Prostate gland (tissue), 2 donors: Measurements from ENCODE around the gene MBLAC1. TPM values are rescaled to one million over a fixed set of nuclear protein-coding genes. Genes with fewer than 3 reads are reported as not detected.

ENCODE experiments used
- DNase-seq: peaks from one replicate; pipeline ENCODE4 v3.0.0-alpha.2; 2019; ENCODE audit warnings: low spot score
- H3K27ac ChIP-seq, 2 donors: fragments of 200-600 bp; sonication (generic); 2 replicates each; pipeline ENCODE4 v1.5.1; 2017 to 2019
- H3K27me3 ChIP-seq: fragments of 200-600 bp; sonication (generic); replicated peaks from 2 replicates; pipeline ENCODE4 v1.5.1; 2019; ENCODE audit not compliant: insufficient read depth
- H3K36me3 ChIP-seq, 2 donors: fragments of 200-600 bp; sonication (generic); 1 replicate in 1 of 2; 2 replicates in 1 of 2; pipeline versions ENCODE4 v1.5.1 to v1.8.1; 2017 to 2019
- H3K4me1 ChIP-seq: fragments of 200-600 bp; sonication (generic); replicated peaks from 2 replicates; pipeline ENCODE4 v1.5.1; 2019
- H3K4me3 ChIP-seq, 2 donors: fragments of 200-600 bp; sonication (generic); 2 replicates each; pipeline ENCODE4 v1.5.1; 2017 to 2019
- H3K9me3 ChIP-seq: fragments of 200-600 bp; sonication (generic); 2 replicates; pipeline ENCODE4 v1.5.1; 2017
- POLR2A ChIP-seq: fragments of 450-650 bp; IDR thresholded peaks from one replicate; pipeline ENCODE4 v1.6.1; 2016; ENCODE audit warnings: antibody characterized with exemption, mild to moderate bottlenecking
- POLR2AphosphoS5 ChIP-seq: sonication (generic); formaldehyde crosslinking; IDR thresholded peaks from one replicate; pipeline ENCODE4 v1.6.1; 2017; ENCODE audit warnings: antibody characterized with exemption
- WGBS: methylation state at CpG from one replicate; pipeline ENCODE4 v1.1.5; 2018; 5-methylcytosine and 5-hydroxymethylcytosine counted together
- intact Hi-C: fragments of 100-400 bp; cut with DNase I; formaldehyde crosslinking; loops from one replicate; pipeline ENCODE4 v1.14.2; 2022
- total RNA-seq, 2 donors: library from RNA; depleted of rRNA; stranded (reverse); fragments of >200 nt; gene quantifications; one replicate each; pipeline ENCODE4 v1.1.0, GENCODE V29; 2016
- TF ChIP-seq, protein P1 (sequence below), 4 experiments: fragments of 200-600 bp in 2 of 4; fragments of 450-650 bp in 2 of 4; sonication (generic) in 2 of 4; IDR thresholded peaks; 1 replicate in 3 of 4; 2 replicates in 1 of 4; pipeline ENCODE4 v1.5.1; 2016 to 2019; ENCODE audit warnings: antibody characterized with exemption in 4 of 4, mild to moderate bottlenecking in 2 of 4, moderate library complexity in 2 of 4

Gene MBLAC1
- total RNA-seq, 2 donors from 2014 or later = 4.4 to 6.1 TPM

DNA sequence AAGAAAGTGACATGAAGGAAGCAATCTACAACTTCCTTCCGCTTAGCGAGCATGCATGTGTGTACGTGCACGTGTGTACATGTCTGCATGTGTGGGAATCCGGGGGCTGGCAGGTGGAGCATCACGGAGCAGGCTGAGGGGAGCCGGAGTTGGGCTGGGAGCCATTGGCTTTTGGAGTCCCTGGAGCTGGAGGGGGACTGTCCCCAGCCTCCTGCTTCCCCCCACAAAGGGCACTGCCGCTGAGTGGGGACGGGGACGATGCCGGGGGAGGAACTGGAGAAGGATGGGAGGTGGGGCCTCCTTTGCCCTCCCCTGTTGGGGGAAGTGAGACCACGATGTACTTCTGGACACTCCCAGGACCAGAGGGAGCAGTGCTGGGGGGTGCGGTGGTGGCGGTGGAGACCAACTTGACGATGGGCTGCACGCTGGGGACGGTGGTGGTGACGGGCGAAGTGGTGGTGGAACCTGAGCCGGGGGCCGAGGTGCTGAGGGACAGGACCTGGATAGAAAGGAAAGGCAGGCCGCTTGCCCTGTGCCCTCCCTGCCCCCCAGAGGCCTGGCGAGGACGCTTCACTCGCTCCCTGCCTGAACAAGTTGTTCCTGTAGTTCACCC, 19.5 kb upstream of the MBLAC1 start:
- Histone ChIP-seq H3K27me3 (no peaks in the 10 kb centered on the region), H3K27ac (no peak overlapping the region), H3K9me3 (no peaks in the 10 kb centered on the region), H3K36me3 (peaks cover 7 to 12% of the 10 kb centered on the region in 2 donors), H3K4me1 (no peaks in the 10 kb centered on the region), H3K4me3 (no peak overlapping the region)
- intact Hi-C loops = no loop called here
- WGBS = 81% methylated on average over 25 of the region's 25 CpGs
- TF ChIP-seq, protein P1, sequence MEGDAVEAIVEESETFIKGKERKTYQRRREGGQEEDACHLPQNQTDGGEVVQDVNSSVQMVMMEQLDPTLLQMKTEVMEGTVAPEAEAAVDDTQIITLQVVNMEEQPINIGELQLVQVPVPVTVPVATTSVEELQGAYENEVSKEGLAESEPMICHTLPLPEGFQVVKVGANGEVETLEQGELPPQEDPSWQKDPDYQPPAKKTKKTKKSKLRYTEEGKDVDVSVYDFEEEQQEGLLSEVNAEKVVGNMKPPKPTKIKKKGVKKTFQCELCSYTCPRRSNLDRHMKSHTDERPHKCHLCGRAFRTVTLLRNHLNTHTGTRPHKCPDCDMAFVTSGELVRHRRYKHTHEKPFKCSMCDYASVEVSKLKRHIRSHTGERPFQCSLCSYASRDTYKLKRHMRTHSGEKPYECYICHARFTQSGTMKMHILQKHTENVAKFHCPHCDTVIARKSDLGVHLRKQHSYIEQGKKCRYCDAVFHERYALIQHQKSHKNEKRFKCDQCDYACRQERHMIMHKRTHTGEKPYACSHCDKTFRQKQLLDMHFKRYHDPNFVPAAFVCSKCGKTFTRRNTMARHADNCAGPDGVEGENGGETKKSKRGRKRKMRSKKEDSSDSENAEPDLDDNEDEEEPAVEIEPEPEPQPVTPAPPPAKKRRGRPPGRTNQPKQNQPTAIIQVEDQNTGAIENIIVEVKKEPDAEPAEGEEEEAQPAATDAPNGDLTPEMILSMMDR (IDR thresholded peaks at IDR 0.05) = no peak
- no peak for TF ChIP-seq POLR2A
- TF ChIP-seq POLR2AphosphoS5 = no peak
- no peak for DNase-seq

DNA sequence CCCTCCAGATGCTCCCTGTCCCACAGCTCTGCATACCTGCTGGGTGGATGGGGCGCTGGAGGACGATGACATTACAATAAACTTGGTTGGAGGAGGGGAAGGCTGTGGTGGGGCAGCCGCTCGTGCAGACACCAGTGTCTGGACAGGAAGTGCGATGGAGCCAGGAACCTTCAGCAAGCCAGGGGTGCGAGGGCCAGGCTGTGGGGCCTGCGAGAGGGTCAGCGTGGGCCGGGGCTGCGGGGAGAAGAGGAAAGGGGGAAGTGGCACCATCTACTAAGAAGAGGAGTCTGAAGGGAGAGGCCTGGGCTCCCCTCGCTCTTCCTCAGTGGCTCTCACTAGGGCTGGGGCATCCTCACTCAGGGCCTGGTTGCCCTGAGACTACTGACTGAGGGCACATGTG, 18.9 kb upstream of the MBLAC1 start:
- intact Hi-C loops = no loop called here
- no peaks in the 10 kb centered on the region for H3K9me3 ChIP-seq
- H3K27ac ChIP-seq = no peak overlapping the region
- H3K36me3 ChIP-seq = peaks cover 7 to 17% of the 10 kb centered on the region in 2 donors
- DNase-seq = no peak
- WGBS = 77% methylated on average over 11 of the region's 11 CpGs
- H3K27me3 ChIP-seq = no peaks in the 10 kb centered on the region
- no peak overlapping the region for H3K4me3 ChIP-seq
- TF ChIP-seq POLR2AphosphoS5 (no peak), POLR2A (no peak)
- TF ChIP-seq, protein P1 (IDR thresholded peaks at IDR 0.05) = no peak
- H3K4me1 ChIP-seq = no peaks in the 10 kb centered on the region

DNA sequence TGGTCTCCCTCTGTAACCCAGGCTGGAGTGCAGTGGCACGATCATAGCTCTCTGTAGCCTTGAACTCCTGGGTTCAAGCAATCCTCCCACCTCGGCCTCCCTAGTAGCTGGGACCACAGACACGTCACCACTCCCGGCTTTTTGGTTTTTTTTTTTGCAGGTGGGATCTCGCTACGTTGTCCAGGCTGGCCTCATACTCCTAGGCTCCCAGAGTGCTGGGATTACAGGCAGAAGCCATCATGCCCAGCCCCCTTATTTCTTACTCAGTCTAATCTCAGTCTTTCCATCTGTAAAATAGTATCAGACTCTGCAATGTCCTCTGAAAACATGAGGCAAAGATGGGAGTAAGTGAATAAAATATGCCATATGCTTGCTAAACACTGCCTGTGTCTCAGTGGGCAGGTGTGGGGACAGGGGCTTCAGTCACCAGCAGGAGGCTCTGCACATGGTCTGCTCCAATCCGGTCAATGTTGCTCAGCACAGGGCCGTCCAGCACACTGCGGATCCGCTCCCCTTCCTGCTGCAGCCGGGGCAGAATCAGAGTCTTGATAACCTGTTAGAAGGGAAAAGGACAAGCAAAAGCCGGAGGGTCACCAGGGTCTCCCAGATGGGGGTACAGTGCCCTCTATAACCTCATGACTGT, 17.1 kb upstream of the MBLAC1 start:
- 82% methylated on average over 12 of the region's 12 CpGs for WGBS
- H3K36me3 ChIP-seq = peaks cover 7 to 17% of the 10 kb centered on the region in 2 donors
- no peaks in the 10 kb centered on the region for H3K4me1 ChIP-seq
- intact Hi-C loops = no loop called here
- DNase-seq = no peak
- no peak overlapping the region for H3K27ac ChIP-seq
- no peaks in the 10 kb centered on the region for H3K9me3 ChIP-seq
- no peak overlapping the region for H3K4me3 ChIP-seq
- H3K27me3 ChIP-seq = no peaks in the 10 kb centered on the region
- TF ChIP-seq POLR2A (no peak), POLR2AphosphoS5 (no peak)
- TF ChIP-seq, protein P1 (IDR thresholded peaks at IDR 0.05) = no peak

DNA sequence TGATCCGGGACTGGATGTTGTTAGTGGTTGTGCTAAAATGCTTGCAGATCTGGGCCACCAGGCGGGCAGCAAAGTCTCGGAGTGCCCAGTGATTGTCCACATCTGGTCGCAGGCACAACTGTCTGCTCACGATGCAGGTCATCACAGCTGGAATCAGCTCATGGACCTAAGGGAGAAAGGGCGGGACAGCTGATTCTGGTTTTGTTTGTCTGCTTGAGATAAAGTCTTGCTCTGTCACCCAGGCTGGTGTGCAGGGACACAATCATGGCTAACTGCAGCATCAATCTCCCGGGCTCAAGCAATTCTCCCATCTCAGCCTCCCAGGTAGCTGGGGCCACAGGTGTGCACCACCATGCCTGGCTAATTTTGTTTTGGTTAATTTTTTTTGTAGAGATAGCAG, 15.6 kb upstream of the MBLAC1 start:
- Histone ChIP-seq H3K4me1 (no peaks in the 10 kb centered on the region), H3K4me3 (no peak overlapping the region), H3K27me3 (no peaks in the 10 kb centered on the region), H3K27ac (no peak overlapping the region), H3K36me3 (peaks cover 5 to 17% of the 10 kb centered on the region in 2 donors), H3K9me3 (no peaks in the 10 kb centered on the region)
- TF ChIP-seq POLR2A (no peak), POLR2AphosphoS5 (no peak)
- TF ChIP-seq, protein P1 (IDR thresholded peaks at IDR 0.05) = no peak
- DNase-seq = no peak
- intact Hi-C loops = no loop called here
- WGBS = 86% methylated on average over 7 of the region's 7 CpGs

DNA sequence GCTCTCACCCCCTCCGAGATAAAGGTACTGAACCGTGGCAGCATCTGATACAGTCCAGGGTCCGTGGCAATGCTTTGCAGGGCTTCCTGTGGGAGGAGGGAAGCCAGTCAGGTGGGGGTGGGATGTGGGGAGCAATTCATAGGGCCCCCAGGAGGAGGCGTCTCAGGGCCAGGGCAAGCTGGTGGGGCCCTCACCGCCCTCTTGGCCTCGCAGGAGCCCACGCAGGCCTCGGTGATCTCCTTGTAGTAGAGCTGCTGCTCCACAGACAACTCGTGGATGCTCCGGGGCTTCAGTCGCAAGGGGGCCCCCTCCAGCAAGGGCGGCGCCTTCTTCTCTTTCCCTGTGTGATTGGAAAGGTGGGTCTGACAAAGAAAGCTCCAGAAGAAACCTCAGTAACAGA, 14.9 kb upstream of the MBLAC1 start:
- no peak overlapping the region for H3K4me3 ChIP-seq
- H3K9me3 ChIP-seq = no peaks in the 10 kb centered on the region
- WGBS = 85% methylated on average over 13 of the region's 13 CpGs
- intact Hi-C loops = no loop called here
- no peaks in the 10 kb centered on the region for H3K4me1 ChIP-seq
- no peaks in the 10 kb centered on the region for H3K27me3 ChIP-seq
- no peak overlapping the region for H3K27ac ChIP-seq
- no peak for DNase-seq
- TF ChIP-seq, protein P1 (IDR thresholded peaks at IDR 0.05) = no peak
- no peak for TF ChIP-seq POLR2A
- no peak for TF ChIP-seq POLR2AphosphoS5
- H3K36me3 ChIP-seq = peaks cover 4 to 13% of the 10 kb centered on the region in 2 donors
